HG03521 (cell line): Measurements from ENCODE around the gene MAPRE2.
"Not testable (repeated sequence)": the region's sequence is repeated elsewhere in the genome, so short reads cannot be mapped to it uniquely, and the experiment has no call there.

Experiments used
- ATAC-seq: cut with Tn5 transposase; IDR thresholded peaks from one replicate; pipeline ENCODE4 v1.9.1; 2021; ENCODE audit warnings: mild to moderate bottlenecking, moderate library complexity; ENCODE audit not compliant: unreplicated experiment

Gene MAPRE2

GRCh38 chr18:35089382-35089781 lies 48.2 kb downstream of the MAPRE2 start:
- ATAC-seq = no peak

- ATAC-seq = no peak
These were observed 48.8 kb downstream of the MAPRE2 start for GRCh38 chr18:35089891-35090550.

- no peak for ATAC-seq
These were observed 50.6 kb downstream of the MAPRE2 start for GRCh38 chr18:35091841-35092240.

GRCh38 chr18:35095983-35096676 lies 54.9 kb downstream of the MAPRE2 start:
- ATAC-seq = peak; percentile 71

GRCh38 chr18:35096677-35097011 lies 55.4 kb downstream of the MAPRE2 start:
- ATAC-seq = no peak

GRCh38 chr18:35097195-35097594 lies 56.0 kb downstream of the MAPRE2 start:
- no peak for ATAC-seq

- no peak for ATAC-seq
These were observed 56.5 kb downstream of the MAPRE2 start for GRCh38 chr18:35097763-35098162.

GRCh38 chr18:35099911-35100310 lies 58.7 kb downstream of the MAPRE2 start:
- no peak for ATAC-seq

GRCh38 chr18:35104391-35105051 lies 63.3 kb downstream of the MAPRE2 start:
- ATAC-seq = no peak

- ATAC-seq = no peak
These were observed 65.0 kb downstream of the MAPRE2 start for GRCh38 chr18:35106013-35106844.

GRCh38 chr18:35106845-35107148 lies 65.6 kb downstream of the MAPRE2 start:
- no peak for ATAC-seq

GRCh38 chr18:35107216-35107615 lies 66.0 kb downstream of the MAPRE2 start:
- no peak for ATAC-seq

GRCh38 chr18:35108088-35108487 lies 66.9 kb downstream of the MAPRE2 start:
- not testable (repeated sequence) for ATAC-seq

GRCh38 chr18:35110059-35110458 lies 68.8 kb downstream of the MAPRE2 start:
- ATAC-seq = no peak

- no peak for ATAC-seq
These were observed 69.6 kb downstream of the MAPRE2 start for GRCh38 chr18:35110554-35111485.

GRCh38 chr18:35112696-35113095 lies 71.5 kb downstream of the MAPRE2 start:
- no peak for ATAC-seq

- ATAC-seq = no peak
These were observed 73.1 kb downstream of the MAPRE2 start for GRCh38 chr18:35114305-35114704.

- ATAC-seq = no peak
These were observed 75.6 kb downstream of the MAPRE2 start for GRCh38 chr18:35116784-35117318.

- ATAC-seq = no peak
These were observed 76.2 kb downstream of the MAPRE2 start for GRCh38 chr18:35117372-35117771.

GRCh38 chr18:35117951-35118411 lies 76.8 kb downstream of the MAPRE2 start:
- ATAC-seq = no peak
